GM19324 (cell line): ENCODE measurements around the gene GAB3.

ENCODE experiments used
- ATAC-seq: cut with Tn5 transposase; IDR thresholded peaks from one replicate; pipeline ENCODE4 v1.9.1; 2021; ENCODE audit warnings: mild to moderate bottlenecking, moderate library complexity; ENCODE audit not compliant: unreplicated experiment, low FRiP score

The GAB3 gene

DNA sequence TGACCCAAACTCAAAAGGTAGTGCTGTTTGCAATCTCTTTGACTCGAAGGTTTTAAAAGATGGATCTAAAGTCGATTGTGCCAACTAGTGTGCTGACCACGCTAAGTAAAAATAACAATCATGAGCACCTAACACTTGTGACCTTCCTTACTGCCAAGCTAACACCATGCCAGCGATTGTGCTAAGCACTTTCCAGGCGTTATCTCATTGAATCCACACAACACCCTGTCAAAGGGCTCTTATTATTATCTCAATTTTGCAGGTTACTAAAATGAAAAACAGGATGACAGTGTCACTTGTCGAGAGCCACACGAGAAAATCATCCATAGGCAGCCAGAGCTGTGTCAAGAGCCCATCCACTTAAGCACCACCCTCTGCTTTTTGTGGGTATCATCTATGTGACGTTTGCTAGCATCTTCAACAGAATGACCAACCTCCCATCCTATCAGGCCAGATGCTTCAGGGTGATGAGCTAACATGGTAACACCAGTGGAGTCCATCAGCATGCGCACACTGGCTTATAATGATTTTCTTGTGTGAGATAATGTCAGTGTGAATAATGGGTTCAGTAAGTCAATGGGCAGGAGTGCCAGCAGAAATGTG is 893 bp upstream of the GAB3 start:
- ATAC-seq = no peak

DNA sequence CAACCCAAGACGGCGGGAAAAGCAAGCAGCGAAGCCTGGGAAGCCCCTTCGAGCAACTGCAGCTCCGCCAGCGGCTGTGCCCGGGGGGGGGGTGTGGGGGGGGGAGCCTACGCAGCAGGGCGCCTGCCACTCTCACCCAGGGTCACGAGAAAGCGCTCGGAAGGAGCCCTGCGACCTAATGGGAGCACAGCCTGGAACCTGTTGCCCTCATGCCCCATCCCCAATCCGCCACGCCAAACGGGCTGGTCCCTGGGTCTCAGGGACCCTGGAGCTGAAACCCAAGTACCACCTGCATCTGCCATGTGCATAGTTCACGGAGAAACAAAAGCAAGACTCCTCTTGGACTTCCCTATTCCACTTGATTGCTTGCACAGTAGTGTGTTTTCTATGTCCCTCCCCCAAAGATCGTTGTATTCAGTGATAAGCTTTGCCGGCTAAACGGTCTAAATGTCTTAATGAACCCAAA is 359 bp upstream of the GAB3 start:
- peak; percentile 11 for ATAC-seq

DNA sequence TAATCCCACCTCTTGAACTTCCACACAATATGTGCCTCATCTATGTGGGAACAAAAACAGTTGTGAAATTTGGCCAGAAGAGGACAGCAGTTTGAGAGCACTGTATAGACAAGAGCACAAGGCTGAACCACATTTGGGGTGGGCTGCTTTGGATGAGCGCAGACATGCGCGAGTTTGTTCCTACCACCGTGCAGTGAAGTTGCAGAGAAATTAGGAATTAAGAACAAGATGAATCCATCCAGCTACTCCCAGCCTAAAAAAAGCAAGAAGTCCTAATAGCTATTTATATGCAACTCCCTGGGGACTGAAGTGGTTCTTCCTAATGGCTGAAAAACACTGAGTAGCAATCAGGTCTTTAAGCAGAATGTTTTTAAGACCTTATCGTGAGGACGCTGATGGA is 1.0 kb downstream of the GAB3 start:
- no peak for ATAC-seq

DNA sequence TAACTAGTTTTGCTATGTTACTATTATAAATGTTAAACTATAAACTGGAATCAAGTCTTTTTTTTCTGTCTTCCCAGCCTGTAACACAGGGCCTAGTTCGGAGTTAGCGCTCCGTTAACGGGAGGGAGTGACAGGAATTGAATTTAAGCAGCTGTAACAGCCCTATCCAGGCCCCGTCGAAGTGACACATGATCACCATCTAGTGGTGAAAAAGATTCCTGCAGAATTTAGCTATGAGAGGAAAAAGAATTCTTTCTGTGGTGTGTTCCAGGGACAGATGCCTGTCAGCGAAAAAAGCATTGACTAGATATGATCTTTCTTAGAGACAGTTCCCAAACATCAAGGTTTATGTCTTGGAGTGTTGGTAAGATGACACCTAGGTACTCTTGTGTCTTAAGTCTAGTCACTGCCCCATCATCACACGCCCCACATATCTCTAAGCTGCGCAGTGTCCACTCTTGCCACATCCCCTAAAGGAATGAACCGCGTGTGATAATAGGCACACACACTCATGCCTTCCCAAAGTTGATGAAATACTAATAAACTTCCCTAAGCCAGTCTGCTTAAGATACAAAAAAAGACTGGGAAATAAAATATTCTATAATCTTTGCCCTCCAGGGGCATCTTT is 2.1 kb downstream of the GAB3 start:
- ATAC-seq = no peak

DNA sequence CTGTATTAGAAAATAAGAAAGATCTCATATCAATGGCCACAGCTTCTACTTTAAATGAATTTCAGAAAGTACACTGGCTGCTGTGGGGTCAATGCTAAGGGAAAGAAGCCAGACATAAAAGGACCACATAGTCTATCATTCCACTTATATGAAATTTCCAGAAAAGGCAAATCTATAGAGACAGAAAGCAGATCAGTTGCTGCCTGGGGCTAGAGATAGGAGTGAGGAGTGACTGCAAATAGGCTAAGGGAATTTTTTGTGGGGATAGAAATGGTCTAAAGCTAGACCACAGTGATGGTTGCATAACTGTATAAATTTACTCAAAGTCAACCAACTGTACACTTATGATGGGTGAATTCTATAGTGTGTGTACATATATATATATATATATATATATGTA is 8.3 kb downstream of the GAB3 start:
- ATAC-seq = no peak

DNA sequence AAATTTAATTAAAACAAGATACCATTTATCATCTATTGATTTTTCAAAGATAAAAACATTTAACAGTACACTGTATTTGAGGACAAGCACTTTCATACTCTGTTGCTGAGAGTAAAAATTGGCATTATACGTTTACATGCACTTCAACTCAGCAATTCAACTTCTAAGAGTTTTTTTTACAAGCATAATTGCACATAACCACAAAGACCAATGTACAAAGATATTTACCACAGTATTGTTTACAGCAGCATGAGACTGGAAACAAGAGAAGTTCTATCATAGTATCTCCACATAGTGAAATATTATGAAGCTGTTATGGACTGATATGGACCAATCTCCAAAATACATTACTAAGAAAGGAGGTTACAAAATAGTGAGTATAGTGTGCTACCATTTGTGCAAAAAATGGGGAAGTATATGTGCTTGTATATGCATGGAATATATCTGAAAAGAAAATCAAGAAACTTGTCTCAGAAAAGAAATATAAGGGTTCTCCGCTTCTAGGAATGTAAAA is 10.9 kb downstream of the GAB3 start:
- ATAC-seq = no peak

DNA sequence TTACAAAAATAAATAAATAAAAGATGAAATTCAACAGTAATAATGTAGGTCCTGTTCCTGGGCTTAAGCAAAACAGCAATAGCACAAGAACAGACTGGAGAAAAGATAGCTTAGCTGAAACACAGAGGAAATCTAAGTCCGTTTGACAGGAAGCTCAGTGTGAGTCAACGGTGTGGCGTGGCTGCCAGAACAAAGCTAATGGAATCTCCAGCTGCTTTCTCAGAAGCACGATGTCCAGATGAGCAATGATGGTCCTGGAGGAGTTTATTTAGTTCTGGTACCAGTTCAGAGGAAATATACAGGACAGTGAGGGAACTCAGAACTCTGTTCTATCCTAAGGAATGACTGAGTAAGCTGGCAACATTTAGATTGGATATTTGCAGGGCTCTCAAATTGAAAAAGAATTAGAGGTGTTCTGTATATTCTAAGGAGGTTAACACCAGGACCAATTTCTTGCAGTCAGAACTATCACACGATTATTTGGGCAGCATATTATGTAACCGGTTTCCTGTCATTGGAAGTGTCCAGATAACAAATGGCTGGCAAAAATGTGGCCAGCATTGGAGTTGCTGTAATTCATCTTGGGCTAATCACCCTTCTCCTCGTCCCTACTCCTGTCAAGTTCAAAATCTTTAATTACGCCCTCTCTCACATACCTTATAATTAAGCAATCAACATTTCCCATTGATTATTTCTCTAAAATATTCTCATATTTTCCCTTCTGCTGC is 12.7 kb downstream of the GAB3 start:
- ATAC-seq = no peak

DNA sequence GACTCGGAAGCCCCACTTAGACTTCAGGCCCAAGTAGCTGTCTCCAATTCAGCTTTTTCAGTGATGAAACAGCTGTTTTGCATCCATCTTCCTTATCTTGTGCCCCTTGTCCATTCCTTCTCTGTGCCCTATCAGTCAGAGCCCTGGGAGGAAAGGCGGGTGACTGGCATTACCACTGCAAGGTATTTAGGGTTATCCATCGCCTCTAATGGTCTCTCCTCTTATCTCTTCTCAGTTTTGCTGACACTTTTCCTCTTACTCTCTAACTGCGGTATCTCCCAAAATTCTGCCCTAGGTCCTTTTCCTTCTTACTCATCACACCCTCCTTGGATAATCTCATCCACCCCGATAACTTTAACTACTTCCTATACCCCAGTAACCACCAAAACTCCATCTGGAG is 13.7 kb downstream of the GAB3 start:
- ATAC-seq = no peak

DNA sequence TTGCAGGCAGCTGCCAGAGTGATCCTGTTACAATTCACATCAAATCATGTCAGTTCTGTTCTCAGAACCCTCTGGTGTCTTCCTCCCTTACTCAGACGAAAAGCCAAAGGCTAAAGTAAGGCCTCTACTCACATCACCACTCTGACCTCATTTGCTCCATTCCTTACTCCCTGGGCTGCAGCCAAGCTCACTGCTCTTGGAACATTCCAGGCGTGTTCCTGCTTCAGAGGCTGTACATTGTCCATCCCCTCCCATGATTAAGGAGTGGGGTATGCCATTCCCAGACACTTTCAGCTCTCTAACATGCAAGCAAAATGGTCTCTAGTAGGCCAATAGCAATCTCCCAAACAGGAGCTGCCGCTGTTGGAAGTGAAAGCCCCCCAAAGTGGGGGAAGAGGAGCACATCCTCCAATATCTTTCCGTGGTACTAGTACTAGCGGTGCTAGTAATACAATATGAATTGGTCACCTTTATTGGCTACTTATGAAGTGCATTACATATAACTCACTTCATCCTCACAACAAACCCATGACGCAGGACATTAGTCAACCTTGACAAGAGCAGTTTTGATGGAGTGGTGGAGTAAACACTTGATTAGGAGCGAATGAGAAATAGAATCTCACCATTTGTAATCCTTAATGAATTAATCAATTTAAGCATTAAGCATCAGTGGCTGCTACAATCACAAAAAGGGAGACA is 15.0 kb downstream of the GAB3 start:
- no peak for ATAC-seq

DNA sequence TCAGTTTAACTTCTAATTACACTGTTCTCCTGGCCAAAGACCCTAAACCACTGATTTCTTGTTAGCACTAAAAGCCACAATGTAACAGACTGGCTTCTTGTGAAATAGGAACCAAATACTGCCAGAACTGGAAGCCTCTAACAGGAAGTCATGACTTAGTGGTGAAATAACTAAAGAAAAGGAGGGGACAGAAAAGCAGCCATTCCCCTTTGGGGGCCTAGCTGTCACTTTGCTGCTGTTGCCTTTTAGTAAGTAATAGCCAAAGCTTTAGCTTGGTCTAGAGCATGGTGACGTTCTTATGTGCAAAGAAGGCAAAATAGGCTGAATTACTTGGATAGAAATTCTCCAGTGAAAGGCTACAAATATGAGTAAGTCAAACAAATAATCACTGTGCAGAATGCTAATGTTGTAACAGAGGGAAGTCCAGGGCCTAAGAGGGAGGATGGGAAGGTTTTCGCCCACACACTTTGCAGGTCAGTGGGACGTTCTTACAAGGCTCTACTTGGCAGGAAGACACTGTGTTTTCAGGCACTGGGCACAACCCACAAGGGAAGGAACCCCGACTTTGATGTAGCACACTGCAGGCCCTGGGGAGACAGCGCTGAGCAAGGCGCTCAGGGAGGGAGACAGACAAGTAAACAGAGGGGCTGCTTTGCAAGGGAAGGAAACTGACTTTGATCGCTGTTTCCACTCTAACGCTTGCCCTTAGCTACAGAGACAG is 16.7 kb downstream of the GAB3 start:
- ATAC-seq = no peak

DNA sequence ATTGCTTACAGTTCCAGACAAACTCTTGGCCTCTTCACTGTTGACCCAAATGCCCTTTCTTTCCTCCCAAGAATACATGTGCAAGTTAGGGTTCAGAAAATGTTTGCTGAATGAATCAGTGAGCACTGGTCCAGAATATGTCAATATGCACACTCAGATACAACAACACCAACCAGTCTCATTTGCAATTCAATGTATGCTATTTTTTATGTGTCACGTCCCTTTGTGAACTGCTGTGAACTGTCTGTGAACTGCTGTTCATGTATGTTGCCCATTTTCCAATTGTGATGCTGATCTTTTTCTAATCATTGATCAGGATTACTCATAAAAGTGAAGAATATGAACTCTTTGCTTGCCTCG is 17.8 kb downstream of the GAB3 start:
- ATAC-seq = no peak

DNA sequence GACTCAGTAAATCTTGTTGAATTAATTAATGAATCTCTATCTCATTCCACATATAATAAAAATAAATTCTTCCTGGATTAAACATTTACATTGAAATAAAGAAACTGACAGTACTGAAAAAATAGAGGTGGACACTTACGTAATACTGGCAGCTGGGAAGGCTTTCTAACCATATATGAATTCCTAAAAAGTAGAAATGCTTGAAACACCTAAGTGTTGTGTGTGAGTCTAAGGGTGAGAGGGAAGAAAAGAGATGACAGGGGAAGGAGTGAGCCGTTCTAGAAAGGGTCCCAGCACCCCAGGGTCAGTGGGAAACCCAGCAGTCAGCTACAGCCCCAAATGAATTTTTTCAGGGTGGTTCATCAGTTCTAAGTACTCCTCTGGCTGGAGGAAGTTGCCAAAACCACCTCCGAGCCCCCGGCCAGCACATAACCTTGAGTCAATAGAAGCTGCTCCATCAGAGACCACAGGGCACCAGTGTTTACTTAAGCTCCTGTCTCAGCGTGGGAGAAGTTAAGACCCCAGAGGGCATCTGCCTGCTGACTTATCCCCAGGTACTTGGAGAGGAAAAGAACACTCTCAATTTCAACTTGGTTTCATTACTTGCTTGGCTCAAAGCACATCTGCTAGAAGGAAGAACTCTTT is 18.3 kb downstream of the GAB3 start:
- ATAC-seq = no peak

DNA sequence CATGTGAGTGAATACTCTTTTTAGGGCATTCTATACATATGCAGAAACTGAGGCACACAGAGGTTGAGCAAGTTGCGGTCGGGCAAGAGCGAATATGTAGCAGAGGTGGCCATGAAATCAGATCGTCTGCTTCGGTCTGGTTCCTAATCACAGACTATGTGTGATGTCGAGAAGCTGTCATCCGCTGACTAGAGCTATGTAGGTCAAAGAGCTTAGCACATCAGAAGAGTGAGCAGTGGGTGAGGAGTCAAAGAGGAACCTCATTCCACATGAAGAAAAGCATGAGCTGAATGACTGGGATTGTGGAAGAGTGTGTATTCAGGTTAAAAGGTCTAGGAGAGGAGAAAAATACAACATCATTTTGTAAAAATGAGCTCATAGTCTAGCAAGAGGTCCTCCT is 19.0 kb downstream of the GAB3 start:
- no peak for ATAC-seq

DNA sequence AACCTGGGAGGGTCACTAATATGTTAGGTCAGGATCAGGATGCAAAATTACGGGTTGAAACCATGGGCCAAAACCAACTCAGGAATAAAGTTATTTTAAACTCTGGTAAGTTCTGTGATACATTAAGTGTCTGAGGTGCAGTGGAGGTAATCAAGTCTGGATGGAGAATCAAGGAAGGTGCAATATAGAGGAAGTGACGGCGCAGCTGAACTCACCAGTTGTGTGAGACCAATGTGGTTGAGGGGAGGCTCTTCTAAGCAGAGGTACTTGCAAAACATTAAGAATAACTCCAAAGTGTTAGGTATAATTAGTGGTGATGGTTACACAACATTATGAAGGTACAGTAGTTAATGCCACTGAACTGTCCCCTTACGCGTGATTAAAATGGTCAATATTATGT is 19.7 kb downstream of the GAB3 start:
- no peak for ATAC-seq

DNA sequence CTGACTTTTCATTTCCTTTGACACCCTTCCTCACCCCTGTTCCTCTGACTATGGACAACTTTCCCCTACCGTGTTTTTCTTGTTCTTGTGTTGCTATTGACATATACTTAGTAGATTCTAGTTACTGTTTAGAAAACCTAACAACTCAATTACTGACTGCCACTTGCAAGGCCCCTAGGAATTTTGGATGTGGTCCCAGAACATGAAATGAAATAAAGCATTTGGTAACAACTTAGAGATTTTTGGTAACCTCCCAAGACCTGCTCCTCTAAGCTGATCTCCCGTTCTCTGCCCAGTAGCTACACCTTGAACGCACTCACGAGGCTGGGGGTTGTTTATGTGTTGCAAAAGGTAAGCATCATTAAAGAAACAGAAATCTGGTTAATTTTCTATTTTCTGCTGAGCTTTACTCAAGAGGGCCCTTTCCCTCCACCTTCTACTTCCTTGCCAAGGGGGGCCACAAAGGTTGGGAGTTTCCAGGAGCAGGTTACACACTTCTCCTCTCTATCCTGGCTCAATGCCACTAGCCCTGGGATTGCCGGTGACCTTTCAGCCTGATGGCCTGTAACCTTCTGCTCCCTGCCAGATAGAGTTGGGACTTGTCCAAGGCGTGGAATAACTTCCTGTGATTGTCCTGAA is 20.5 kb downstream of the GAB3 start:
- ATAC-seq = no peak

DNA sequence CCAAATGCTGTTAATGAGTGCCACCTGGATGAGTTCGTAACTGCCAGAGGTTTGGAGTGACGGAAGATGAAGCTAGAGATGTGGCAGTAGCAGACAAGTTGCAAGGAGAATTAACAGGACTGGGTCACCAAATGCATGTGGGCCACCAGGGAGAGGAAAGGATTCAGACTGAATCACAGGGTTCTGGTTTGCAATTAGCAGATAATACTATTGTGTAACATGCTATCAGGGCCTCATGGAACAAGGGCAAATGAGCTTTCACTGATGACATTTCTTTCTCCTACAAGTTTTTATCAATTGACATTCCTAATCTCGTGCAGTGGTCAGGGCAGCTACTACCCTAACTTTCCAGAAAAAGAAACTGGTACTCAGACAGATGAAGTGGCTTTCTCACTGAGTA is 21.4 kb downstream of the GAB3 start:
- ATAC-seq = no peak

DNA sequence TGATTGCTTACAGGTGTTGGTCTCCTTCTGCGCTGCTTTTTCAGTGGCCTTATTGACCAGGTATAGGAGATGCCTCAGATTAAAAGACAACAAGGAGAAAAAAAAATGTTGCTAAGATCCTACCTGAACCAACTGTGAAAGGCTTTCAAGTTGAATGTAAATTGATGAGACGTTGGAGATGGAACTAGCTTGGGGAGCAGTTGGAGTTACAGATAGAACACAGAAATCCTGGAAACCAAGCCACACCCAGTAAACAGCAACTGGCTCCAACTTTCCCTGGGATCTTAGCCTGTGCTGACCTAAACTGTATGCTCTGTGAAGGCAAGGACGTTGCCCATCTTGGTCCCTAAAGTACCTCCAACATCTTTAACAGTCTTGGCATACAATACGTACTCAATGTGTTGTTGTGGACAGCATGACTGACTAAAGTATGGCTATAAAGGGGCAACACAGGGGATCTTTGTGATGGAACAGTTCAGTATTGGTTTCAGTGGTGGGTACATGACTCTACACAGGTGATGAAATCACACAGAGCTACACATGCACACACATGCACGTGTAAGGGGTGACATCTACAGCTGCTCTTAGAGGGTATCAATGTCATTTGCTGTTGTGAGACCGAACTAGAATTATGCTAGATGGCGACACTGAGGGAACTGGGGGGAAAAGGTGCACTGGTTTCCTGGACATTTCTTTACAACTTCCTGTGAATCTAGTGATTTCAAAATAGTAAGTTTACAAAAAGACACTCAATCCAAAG is 22.3 kb downstream of the GAB3 start:
- no peak for ATAC-seq

DNA sequence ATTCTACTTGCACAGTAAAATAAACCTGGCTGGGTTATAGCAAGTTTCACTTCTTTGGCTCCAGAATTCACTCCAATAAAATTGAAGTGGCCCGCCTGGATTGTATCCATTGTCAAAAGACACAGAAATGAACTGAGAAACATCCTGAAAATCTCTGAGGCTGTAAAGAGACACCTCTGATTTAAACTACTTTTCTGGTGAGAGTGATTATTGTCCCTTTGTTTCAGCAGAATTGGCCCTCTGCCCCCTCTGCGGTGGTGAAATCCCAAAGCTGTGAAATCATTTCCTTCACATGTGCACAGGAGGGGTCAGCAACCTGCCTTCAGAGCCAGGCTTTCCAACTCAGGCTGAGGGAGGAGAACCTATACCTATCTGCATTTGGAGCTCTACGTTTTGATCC is 23.0 kb downstream of the GAB3 start:
- ATAC-seq = no peak

DNA sequence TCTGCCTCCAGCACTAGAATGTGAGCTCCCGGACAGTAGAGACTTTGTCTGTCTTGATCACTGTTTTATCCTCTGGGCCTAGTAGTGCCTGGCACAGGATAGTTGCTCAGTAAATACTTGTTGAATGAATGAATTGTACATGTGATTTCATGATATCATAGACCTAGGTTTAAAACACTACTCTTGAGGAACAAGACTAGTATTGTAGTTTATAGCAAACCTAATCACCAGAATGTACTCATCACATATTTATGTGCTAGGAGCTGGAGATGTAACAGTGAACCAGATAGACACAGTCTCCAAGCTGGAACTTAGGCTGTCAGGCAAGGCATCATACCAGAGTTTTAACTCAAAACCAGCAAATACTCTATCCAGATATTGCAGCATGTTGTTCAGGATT is 23.5 kb downstream of the GAB3 start:
- no peak for ATAC-seq
